Measurements from ENCODE around the gene PLSCR3.

GRCh38 chr17:7380321-7380720 is 14.0 kb downstream of the PLSCR3 start:
- TF ChIP-seq CTCF (IDR thresholded peaks at IDR 0.05 in 8 of 11, conservative IDR thresholded peaks at IDR 0.05 in 3 of 11) (no peak), POLR2AphosphoS5 (IDR thresholded peaks at IDR 0.05) (no peak)
